Progenitor cell of endocrine pancreas (in vitro differentiated cells): Measurements from ENCODE around the gene OR52I1. TPM values are rescaled to one million over a fixed set of nuclear protein-coding genes. Genes with fewer than 3 reads are reported as not detected.

Source experiments
- DNase-seq: peaks from one replicate; pipeline ENCODE4 v3.0.0; 2021; ENCODE audit warnings: low spot score; ENCODE audit not compliant: unreplicated experiment
- H3K27ac Mint-ChIP-seq: 2 replicates; pipeline ENCODE4 v1.8.0; 2021; ENCODE audit warnings: mild to moderate bottlenecking, moderate library complexity, mixed read lengths
- H3K27me3 Mint-ChIP-seq: 2 replicates; pipeline ENCODE4 v1.8.0; 2021; ENCODE audit warnings: mixed read lengths
- H3K36me3 Mint-ChIP-seq: 2 replicates; pipeline ENCODE4 v1.8.0; 2022; ENCODE audit warnings: mixed read lengths; ENCODE audit not compliant: insufficient read depth
- H3K4me1 Mint-ChIP-seq: 2 replicates; pipeline ENCODE4 v1.8.0; 2021; ENCODE audit warnings: low read depth, mixed read lengths
- H3K4me3 Mint-ChIP-seq: 2 replicates; pipeline ENCODE4 v1.8.0; 2021; ENCODE audit warnings: low read depth, mild to moderate bottlenecking, moderate library complexity, mixed read lengths
- H3K9me3 Mint-ChIP-seq: 2 replicates; pipeline ENCODE4 v1.8.0; 2021; ENCODE audit warnings: low read depth, mixed read lengths
- long read RNA-seq: library from polyadenylated mRNA; unstranded; transcript quantifications from one replicate; pipeline ENCODE4 v2.0.0, GENCODE V29; 2020
- total RNA-seq: library from RNA; stranded (reverse); gene quantifications from 2 replicates; pipeline ENCODE4 v1.2.1, GENCODE V29; 2021
- TF ChIP-seq, protein P1 (sequence below): fragments of 200-600 bp; sonication (generic); IDR thresholded peaks from one replicate; pipeline ENCODE4 v1.5.0; 2021; ENCODE audit warnings: antibody characterized with exemption, mild to moderate bottlenecking; ENCODE audit not compliant: unreplicated experiment

OR52I1 gene
- not detected in 2 replicates for total RNA-seq
- long read RNA-seq: 0 reads

GRCh38 chr11:4593739-4594138, at the start of gene OR52I1:
Gene OR52I1, plus strand, starts transcription at chr11:4594039. Its CDS starts 0 bp downstream, at chr11:4594039.
- Mint-ChIP-seq H3K4me3 (no peak within 1 kb of the TSS), H3K27ac (no peak within 1 kb of the TSS), H3K4me1 (peaks cover 14% of the 10 kb centered on the region), H3K27me3 (no peaks in the 10 kb centered on the region), H3K9me3 (no peaks in the 10 kb centered on the region), H3K36me3 (peaks cover 8% of the 10 kb centered on the region)
- no peak for DNase-seq
- TF ChIP-seq, protein P1, sequence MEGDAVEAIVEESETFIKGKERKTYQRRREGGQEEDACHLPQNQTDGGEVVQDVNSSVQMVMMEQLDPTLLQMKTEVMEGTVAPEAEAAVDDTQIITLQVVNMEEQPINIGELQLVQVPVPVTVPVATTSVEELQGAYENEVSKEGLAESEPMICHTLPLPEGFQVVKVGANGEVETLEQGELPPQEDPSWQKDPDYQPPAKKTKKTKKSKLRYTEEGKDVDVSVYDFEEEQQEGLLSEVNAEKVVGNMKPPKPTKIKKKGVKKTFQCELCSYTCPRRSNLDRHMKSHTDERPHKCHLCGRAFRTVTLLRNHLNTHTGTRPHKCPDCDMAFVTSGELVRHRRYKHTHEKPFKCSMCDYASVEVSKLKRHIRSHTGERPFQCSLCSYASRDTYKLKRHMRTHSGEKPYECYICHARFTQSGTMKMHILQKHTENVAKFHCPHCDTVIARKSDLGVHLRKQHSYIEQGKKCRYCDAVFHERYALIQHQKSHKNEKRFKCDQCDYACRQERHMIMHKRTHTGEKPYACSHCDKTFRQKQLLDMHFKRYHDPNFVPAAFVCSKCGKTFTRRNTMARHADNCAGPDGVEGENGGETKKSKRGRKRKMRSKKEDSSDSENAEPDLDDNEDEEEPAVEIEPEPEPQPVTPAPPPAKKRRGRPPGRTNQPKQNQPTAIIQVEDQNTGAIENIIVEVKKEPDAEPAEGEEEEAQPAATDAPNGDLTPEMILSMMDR: no peak

GRCh38 chr11:4544891-4545290, 48.9 kb upstream of the OR52I1 start, which contains the start of gene OR52M1:
Gene OR52M1, plus strand, starts transcription at chr11:4545191. Its CDS starts 0 bp downstream, at chr11:4545191.
- TF ChIP-seq, protein P1: no peak
- Mint-ChIP-seq H3K27me3 (peaks cover 12% of the 10 kb centered on the region), H3K4me1 (no peaks in the 10 kb centered on the region), H3K4me3 (no peak within 1 kb of the TSS), H3K27ac (no peak within 1 kb of the TSS), H3K36me3 (no peaks in the 10 kb centered on the region), H3K9me3 (no peaks in the 10 kb centered on the region)
- no peak for DNase-seq

DNA sequence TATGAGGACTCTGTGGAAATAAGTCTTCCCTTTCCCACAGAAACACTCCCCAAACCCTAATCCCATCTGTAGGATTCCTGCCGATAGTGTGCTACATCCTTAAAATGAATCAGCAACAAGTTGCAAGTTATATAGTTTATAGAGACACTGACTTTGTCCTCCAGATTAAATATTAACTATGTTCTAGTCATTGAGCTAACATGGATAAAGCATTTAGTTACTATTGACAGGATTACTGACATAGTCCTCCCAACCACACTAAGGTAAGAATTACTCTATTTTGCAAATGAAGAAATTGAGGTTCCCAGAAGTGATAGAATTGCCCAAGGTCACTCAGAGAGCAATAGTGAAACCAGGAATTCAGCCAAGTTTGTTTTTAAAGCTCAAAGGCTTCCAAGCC, 47.0 kb upstream of the OR52I1 start:
- Mint-ChIP-seq H3K36me3 (no peaks in the 10 kb centered on the region), H3K4me1 (no peaks in the 10 kb centered on the region), H3K27me3 (peaks cover 10% of the 10 kb centered on the region), H3K9me3 (peaks cover 4% of the 10 kb centered on the region), H3K27ac (no peak overlapping the region), H3K4me3 (no peak overlapping the region)
- no peak for DNase-seq
- TF ChIP-seq, protein P1: no peak

DNA sequence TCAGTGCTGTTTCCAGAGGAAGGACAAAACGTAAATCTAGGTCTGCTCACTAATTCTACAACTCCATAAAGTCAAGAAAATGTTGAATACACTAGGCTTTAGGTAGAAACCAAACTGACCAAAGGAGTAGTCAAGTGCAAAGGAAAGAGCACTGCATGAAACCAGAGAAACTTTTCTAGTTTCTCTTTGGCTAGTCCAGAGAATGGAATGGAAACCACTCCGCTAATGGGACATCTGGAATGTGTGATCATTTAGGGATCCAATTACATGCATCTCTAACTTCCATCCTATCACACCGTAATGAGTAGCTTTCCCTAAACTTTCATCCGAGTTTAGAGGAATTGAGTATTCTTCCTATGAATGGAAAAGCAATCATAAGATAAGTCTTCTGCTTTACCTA, 46.4 kb upstream of the OR52I1 start:
- DNase-seq: no peak
- Mint-ChIP-seq H3K4me1 (no peaks in the 10 kb centered on the region), H3K9me3 (peaks cover 4% of the 10 kb centered on the region), H3K27ac (no peak overlapping the region), H3K4me3 (no peak overlapping the region), H3K27me3 (peaks cover 5% of the 10 kb centered on the region), H3K36me3 (no peaks in the 10 kb centered on the region)
- TF ChIP-seq, protein P1: no peak

DNA sequence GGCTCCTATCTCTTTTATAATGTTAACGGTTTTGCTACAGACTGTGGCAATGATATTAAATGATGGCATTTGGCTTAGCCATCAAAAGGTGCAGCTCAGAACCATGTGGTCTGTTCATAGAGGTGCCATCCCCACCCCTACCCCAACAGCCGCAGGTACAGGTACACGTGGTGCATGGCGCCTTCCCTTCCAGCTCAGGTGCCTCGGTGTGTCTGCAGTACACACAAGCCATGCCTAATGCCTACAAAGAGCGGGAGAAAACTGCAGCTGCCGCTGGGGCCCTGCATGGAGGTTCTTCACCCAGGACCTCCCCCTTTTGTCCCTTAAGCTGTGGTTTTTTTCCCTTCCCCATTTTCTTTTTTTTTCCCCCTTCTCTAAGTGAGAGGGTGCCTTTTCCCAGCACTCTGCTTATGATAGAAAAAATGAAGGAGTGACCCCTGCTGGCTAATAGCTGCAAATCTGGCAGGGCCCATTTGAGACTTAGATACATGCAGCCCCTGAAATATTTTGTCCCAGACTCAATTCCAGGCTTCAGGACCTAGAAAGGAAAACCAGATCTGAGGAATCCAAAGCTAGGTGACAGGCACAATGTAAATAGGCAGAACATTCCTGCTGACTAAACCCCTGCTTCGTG, 42.4 kb upstream of the OR52I1 start:
- no peaks in the 10 kb centered on the region for H3K27me3 Mint-ChIP-seq
- H3K9me3 Mint-ChIP-seq: peaks cover 8% of the 10 kb centered on the region
- TF ChIP-seq, protein P1: peak; percentile 40
- no peaks in the 10 kb centered on the region for H3K36me3 Mint-ChIP-seq
- H3K4me3 Mint-ChIP-seq: no peak overlapping the region
- no peaks in the 10 kb centered on the region for H3K4me1 Mint-ChIP-seq
- no peak overlapping the region for H3K27ac Mint-ChIP-seq
- DNase-seq: no peak
